GM10248 (cell line): ENCODE results near the gene OBSCN.
"Not testable (repeated sequence)": the region's sequence is repeated elsewhere in the genome, so short reads cannot be mapped to it uniquely, and the experiment has no call there.

Experiments used
- CTCF ChIA-PET: fragments of 300-600 bp; sonication (Branson Sonifier 250); formaldehyde crosslinking; extraction: SDS; loops from one replicate; lab custom pipeline; 2021; ENCODE audit warnings: antibody characterized with exemption; lab: Yijun Ruan, JAX
- POLR2A ChIA-PET: fragments of 350-650 bp; sonication (Branson Sonifier 250); formaldehyde crosslinking; extraction: SDS; loops from one replicate; lab custom pipeline; 2020; ENCODE audit warnings: antibody characterized with exemption; lab: Yijun Ruan, JAX
- DNase-seq: peaks from one replicate; pipeline ENCODE4 v3.0.0; 2012; ENCODE audit errors: extremely low spot score
- CTCF ChIP-seq: IDR thresholded peaks from 2 replicates; pipeline ENCODE4 v1.5.1; 2012; ENCODE audit warnings: mild to moderate bottlenecking, low read depth; ENCODE audit errors: extremely low read depth, missing control alignments, control extremely low read depth

The OBSCN gene

DNA sequence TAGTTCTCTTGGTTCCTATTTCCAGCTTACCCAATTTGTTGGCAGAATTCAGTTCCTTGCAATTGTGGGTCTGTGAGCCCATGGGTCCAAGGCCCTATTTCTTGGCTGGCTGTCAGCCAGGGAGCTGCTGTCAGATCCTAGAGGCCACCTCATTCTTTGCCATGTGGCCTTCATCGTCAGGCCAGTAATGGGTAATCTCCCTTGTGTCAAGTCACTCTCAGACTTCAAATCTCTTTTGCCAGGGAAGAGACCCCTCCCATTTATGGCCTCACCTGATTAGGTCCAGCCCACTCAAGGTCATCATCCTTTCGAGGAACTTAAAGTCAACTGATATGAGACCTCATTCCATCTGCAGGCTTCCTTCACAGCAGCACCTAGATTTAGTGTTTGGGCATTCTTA, 17.9 kb downstream of the OBSCN start:
- ChIA-PET POLR2A (no interaction called here), CTCF (interaction anchor here (1.5 kb wide), 1 partner anchor 14 kb away, joined by 3 read pairs; no protein-coding TSS in a partner anchor)
- TF ChIP-seq CTCF, result no peak
- no peak for DNase-seq

- POLR2A ChIA-PET, result no interaction called here
- CTCF ChIA-PET, result interaction anchor here (1.5 kb wide), 1 partner anchor 13 kb away, joined by 3 read pairs; no protein-coding TSS in a partner anchor
- DNase-seq, result no peak
- TF ChIP-seq CTCF, result no peak
Measured at GRCh38 chr1:228226141-228226874, 18.5 kb downstream of the OBSCN start.

DNA sequence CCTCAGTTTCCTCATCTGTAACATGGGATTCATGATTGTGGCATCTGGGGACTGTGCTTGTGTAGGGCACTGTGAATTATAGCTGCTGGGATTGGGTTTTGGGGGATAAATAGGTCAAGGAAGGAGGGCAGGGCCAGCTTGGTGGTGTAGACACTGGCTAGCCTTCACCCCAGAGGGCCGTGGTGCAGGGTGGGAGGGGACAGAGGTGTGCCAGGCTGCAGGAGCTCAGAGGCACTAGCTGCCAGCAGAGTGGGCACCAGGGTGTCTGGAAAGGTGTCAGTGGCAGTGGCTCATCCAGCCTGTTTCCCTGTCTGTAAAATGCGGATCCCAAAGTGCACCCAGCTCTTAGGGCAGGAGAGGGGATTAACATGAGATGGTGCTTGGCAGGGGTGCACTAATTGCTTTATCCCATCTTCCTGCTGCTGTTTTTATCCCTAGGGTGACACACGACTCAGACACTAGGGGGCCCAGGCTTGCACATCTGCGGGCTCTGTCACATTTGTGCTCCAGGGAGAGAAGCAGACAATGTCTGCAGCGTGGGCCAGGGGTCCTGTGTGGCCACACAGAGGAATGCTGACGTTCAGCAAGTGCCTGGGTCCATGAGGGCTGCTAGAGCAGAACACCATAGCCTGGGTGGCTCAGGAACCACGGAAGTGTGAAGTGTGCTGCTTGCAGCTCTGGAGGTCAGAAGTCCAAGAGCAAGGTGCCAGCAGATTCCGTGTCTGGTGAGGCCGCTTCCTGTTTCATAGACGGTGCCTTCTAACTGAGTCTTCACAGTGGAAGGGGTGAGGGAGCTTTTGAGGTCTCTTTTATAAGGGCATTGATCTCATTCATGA, 19.3 kb downstream of the OBSCN start:
- CTCF ChIA-PET, result no interaction called here

DNA sequence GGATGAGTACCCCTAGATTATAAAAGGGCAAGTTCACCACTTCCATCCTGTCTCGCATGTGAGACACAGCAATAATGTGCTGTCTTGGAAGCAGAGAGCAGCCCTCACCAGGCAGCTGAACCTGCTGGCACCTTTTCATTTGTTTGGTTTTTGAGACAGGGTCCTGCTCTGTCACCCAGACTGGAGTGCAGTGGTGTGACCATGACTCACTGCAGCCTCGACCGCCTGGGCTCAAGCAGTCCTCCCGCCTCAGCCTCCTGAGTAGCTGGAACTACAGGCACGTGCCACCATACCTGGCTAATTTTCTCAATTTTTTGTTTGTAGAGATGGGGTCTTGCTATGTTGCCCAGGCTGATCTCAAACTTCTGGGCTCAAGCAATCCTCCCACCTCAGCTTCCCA, 20.3 kb downstream of the OBSCN start:
- DNase-seq, CTCF ChIA-PET, POLR2A ChIA-PET: not testable (repeated sequence)

More for the DNA sequence above, 19.3 kb downstream of the OBSCN start:
- POLR2A ChIA-PET, result no interaction called here
- TF ChIP-seq CTCF, result no peak
- no peak for DNase-seq

DNA sequence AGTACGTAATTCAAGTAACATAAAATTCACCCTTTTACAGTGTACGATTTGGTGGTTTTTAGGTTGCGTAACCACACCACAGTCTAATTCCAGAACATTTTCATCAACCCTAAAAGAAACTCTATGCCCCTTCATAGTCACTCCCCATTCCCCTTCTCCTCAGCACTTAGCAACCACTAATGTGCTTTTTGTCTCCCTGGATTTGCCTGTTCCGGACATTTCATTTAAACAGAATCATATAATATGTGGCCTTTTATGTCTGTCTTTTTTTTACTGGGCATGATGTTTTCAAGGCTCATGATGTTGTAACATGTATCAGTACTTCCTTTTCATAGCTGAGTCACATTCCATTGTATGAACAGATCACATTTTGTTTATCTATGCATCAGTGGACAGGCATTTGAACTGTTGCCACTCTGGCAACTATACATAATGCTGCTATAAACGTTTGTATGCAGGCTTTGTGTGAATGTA, 20.8 kb downstream of the OBSCN start:
- ChIA-PET CTCF (interaction anchor here (1.2 kb wide), 1 partner anchor 15 kb away, joined by 3 read pairs; no protein-coding TSS in a partner anchor), POLR2A (no interaction called here)
- DNase-seq, result no peak
- TF ChIP-seq CTCF, result no peak

DNA sequence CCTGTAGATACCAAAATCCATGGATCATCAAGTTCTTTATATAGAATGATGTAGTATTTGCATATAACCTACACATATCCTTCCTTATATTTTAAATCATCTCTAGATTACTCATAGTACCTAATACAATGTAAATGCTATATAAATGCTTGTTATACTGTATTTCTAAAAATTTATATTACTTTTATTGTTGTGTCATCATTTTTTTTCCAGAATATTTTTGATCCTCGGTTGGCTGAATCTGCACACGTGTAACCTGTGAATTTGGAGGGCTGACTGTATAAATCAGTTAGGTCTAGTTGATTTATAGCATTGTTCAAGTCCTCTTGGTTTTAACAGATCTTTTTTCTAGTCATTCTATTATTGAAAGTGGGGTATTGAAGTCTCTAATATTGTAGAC, 23.3 kb downstream of the OBSCN start:
- ChIA-PET POLR2A (no interaction called here), CTCF (no interaction called here)
- no peak for TF ChIP-seq CTCF
- no peak for DNase-seq
